HepG2 (cell line): ENCODE results near the gene FITM1. TPM values are rescaled to one million over a fixed set of nuclear protein-coding genes. Genes with fewer than 3 reads are reported as not detected.

ENCODE experiments used
- AKAP8 ChIP-seq: sonication (generic); formaldehyde crosslinking; IDR thresholded peaks from 2 replicates; pipeline ENCODE4 v1.5.1; 2020; ENCODE audit warnings: mild to moderate bottlenecking, missing genetic modification reagents
- E2F5 ChIP-seq: sonication (generic); formaldehyde crosslinking; conservative IDR thresholded peaks from 2 replicates; pipeline ENCODE4 v1.4.0; 2020; ENCODE audit warnings: missing genetic modification reagents
- GPBP1L1 ChIP-seq: sonication (generic); formaldehyde crosslinking; IDR thresholded peaks from 2 replicates; pipeline ENCODE4 v1.5.0; 2020; ENCODE audit warnings: mild to moderate bottlenecking, missing genetic modification reagents
- GTF3A ChIP-seq: sonication (generic); formaldehyde crosslinking; conservative IDR thresholded peaks from 2 replicates; pipeline ENCODE4 v1.4.0; 2020; ENCODE audit warnings: mild to moderate bottlenecking, missing genetic modification reagents
- HES4 ChIP-seq: sonication (generic); formaldehyde crosslinking; IDR thresholded peaks from 2 replicates; pipeline ENCODE4 v1.9.0; 2021; ENCODE audit warnings: mild to moderate bottlenecking, missing genetic modification reagents, borderline replicate concordance
- KDM5B ChIP-seq: sonication (generic); formaldehyde crosslinking; IDR thresholded peaks from 2 replicates; pipeline ENCODE4 v1.4.0; 2020; ENCODE audit warnings: missing genetic modification reagents, mild to moderate bottlenecking, borderline replicate concordance
- MTF2 ChIP-seq: sonication (generic); formaldehyde crosslinking; IDR thresholded peaks from 2 replicates; pipeline ENCODE4 v1.5.0; 2020; ENCODE audit warnings: missing genetic modification reagents, borderline replicate concordance
- NFIC ChIP-seq: IDR thresholded peaks from 2 replicates; pipeline ENCODE4 v1.6.1; 2012; ENCODE audit warnings: mild to moderate bottlenecking, low read length, inconsistent platforms
- NONO ChIP-seq, 2 experiments: fragments of 450-650 bp in 1 of 2; sonication (generic) in 1 of 2; formaldehyde crosslinking in 1 of 2; IDR thresholded peaks in 1 of 2; conservative IDR thresholded peaks in 1 of 2; 2 replicates each; pipeline versions ENCODE4 v1.6.1 to v1.8.0; 2017 to 2022; ENCODE audit warnings: mild to moderate bottlenecking in 1 of 2, missing genetic modification reagents in 1 of 2, moderate library complexity in 1 of 2
- ONECUT2 ChIP-seq: sonication (generic); formaldehyde crosslinking; IDR thresholded peaks from 2 replicates; pipeline ENCODE4 v1.4.0; 2020; ENCODE audit warnings: missing genetic modification reagents
- TBL1XR1 ChIP-seq: fragments of 150-350 bp; IDR thresholded peaks from 2 replicates; pipeline ENCODE4 v1.6.1; 2014; ENCODE audit warnings: borderline replicate concordance, low read length; ENCODE audit not compliant: partially characterized antibody
- ZBTB21 ChIP-seq: sonication (generic); formaldehyde crosslinking; IDR thresholded peaks from 2 replicates; pipeline ENCODE4 v1.4.0; 2020; ENCODE audit warnings: missing genetic modification reagents
- ZBTB7A ChIP-seq: sonication (generic); formaldehyde crosslinking; IDR thresholded peaks from 2 replicates; pipeline ENCODE4 v1.8.0; 2022; ENCODE audit warnings: mild to moderate bottlenecking, missing genetic modification reagents
- ZMAT3 ChIP-seq: sonication (generic); formaldehyde crosslinking; conservative IDR thresholded peaks from 2 replicates; pipeline ENCODE4 v1.7.0; 2021; ENCODE audit warnings: missing genetic modification reagents
- ZNF280D ChIP-seq: sonication (generic); formaldehyde crosslinking; IDR thresholded peaks from 2 replicates; pipeline ENCODE4 v1.5.1; 2020; ENCODE audit warnings: mild to moderate bottlenecking, missing genetic modification reagents
- ZNF33A ChIP-seq: sonication (generic); formaldehyde crosslinking; IDR thresholded peaks from 2 replicates; pipeline ENCODE4 v1.5.1; 2020; ENCODE audit warnings: missing genetic modification reagents, mild to moderate bottlenecking, moderate library complexity, borderline replicate concordance
- ZNF451 ChIP-seq: sonication (generic); formaldehyde crosslinking; IDR thresholded peaks from 2 replicates; pipeline ENCODE4 v1.5.0; 2020; ENCODE audit warnings: mild to moderate bottlenecking, missing genetic modification reagents
- ZNF546 ChIP-seq: sonication (generic); formaldehyde crosslinking; conservative IDR thresholded peaks from 2 replicates; pipeline ENCODE4 v1.8.1; 2023; ENCODE audit warnings: mild to moderate bottlenecking, missing genetic modification reagents
- ZNF547 ChIP-seq: sonication (generic); formaldehyde crosslinking; IDR thresholded peaks from 2 replicates; pipeline ENCODE4 v1.5.1; 2020; ENCODE audit warnings: mild to moderate bottlenecking, missing genetic modification reagents
- ZNF570 ChIP-seq: sonication (generic); formaldehyde crosslinking; IDR thresholded peaks from 2 replicates; pipeline ENCODE4 v1.4.0; 2020; ENCODE audit warnings: mild to moderate bottlenecking, missing genetic modification reagents, borderline replicate concordance
- ZNF572 ChIP-seq: sonication (generic); formaldehyde crosslinking; IDR thresholded peaks from 2 replicates; pipeline ENCODE4 v1.5.1; 2020; ENCODE audit warnings: mild to moderate bottlenecking, missing genetic modification reagents
- ZNF644 ChIP-seq: IDR thresholded peaks from 2 replicates; pipeline ENCODE4 v1.6.1; 2016; ENCODE audit warnings: low read depth
- ZNF737 ChIP-seq: sonication (generic); formaldehyde crosslinking; IDR thresholded peaks from 2 replicates; pipeline ENCODE4 v1.5.0; 2020; ENCODE audit warnings: missing genetic modification reagents, mild to moderate bottlenecking, borderline replicate concordance
- polyA plus RNA-seq, 8 experiments: library from polyadenylated mRNA; depleted of rRNA in 3 of 8; stranded (reverse) in 7 of 8; unstranded in 1 of 8; fragments of >200 nt; fragmentation: Illumina TruSeq in 4 of 8; extraction: Trizol in 4 of 8; gene quantifications; 2 replicates each; pipeline versions ENCODE4 v1.2.1 to v1.2.3, GENCODE V29; 2011 to 2016; ENCODE audit warnings: low read depth in 4 of 8, missing spikeins in 1 of 8, mixed read lengths in 1 of 8; ENCODE audit not compliant: insufficient read depth in 1 of 8
- total RNA-seq, 5 experiments: library from RNA; depleted of rRNA; stranded (reverse); fragments of >200 nt; fragmentation: Illumina TruSeq; extraction: Trizol; gene quantifications; 2 replicates each; pipeline ENCODE4 v1.2.3, GENCODE V29; 2016; ENCODE audit warnings: low read depth in 1 of 5

Gene FITM1
- total and polyA plus RNA-seq, 2 of the 13 experiments (the other 11 are each of a cell fraction or from before 2014, with no cell fraction given), result 2.7 to 5.8 TPM

- peak; percentile 90 for TF ChIP-seq E2F5 (CRISPR knock-in tag)
- TF ChIP-seq GTF3A (CRISPR knock-in tag), result peak; percentile 57; the same call in 1 of the 2 replicates
- TF ChIP-seq AKAP8 (CRISPR knock-in tag), result peak; percentile 96
- TF ChIP-seq ZNF451 (CRISPR knock-in tag), result peak; percentile 95
- TF ChIP-seq KDM5B (CRISPR knock-in tag), result peak; percentile 98
- TF ChIP-seq NONO (IDR thresholded peaks at IDR 0.05), result no peak
- no peak for TF ChIP-seq NONO (CRISPR knock-in tag; conservative IDR thresholded peaks at IDR 0.05)
- TF ChIP-seq ZNF280D, result peak; percentile 99
- no peak for TF ChIP-seq GPBP1L1 (CRISPR knock-in tag)
- no peak for TF ChIP-seq ZNF33A (CRISPR knock-in tag)
- TF ChIP-seq ZNF546, result peak; percentile 94
- TF ChIP-seq ZBTB7A (CRISPR knock-in tag), result peak; percentile 96; the same call in 1 of the 2 replicates
- no peak for TF ChIP-seq ZNF570 (CRISPR knock-in tag)
- TF ChIP-seq HES4 (CRISPR knock-in tag), result peak; percentile 88; the same call in 1 of the 2 replicates
- peak; percentile 4 for TF ChIP-seq TBL1XR1
- TF ChIP-seq NFIC, result no peak
- TF ChIP-seq ZNF644 (CRISPR knock-in tag), result no peak
- TF ChIP-seq ZNF547, result peak; percentile 98
- peak; percentile 99 for TF ChIP-seq ZBTB21 (CRISPR knock-in tag)
- no peak for TF ChIP-seq ZNF737 (CRISPR knock-in tag)
- TF ChIP-seq ONECUT2, result peak; percentile 31; the same call in 1 of the 2 replicates
- TF ChIP-seq ZMAT3, result peak; percentile 89
- peak; percentile 86; the same call in 1 of the 2 replicates for TF ChIP-seq ZNF572
- TF ChIP-seq MTF2, result no peak; the same call in 1 of the 2 replicates
Observed at GRCh38 chr14:24114532-24115421, 15.7 kb upstream of the FITM1 start, which contains the start of the genes DCAF11 and NRL (continued).
